ENCODE data around the gene TP53I11. TPM values are rescaled to one million over a fixed set of nuclear protein-coding genes. Genes with fewer than 3 reads are reported as not detected.
A peak's percentile ranks its signal among the peaks of the same experiment; 100 is the strongest.

The TP53I11 gene
- total RNA-seq, 2 donors from 2014 or later: 60.0 to 141 TPM

- Histone ChIP-seq H3K27ac (no peak overlapping the region), H3K4me1 (ENCODE audit: control insufficient read depth in 1 of 2, low read depth in 2 of 2) (peaks cover 0 to 12% of the 10 kb centered on the region in 2 donors), H3K36me3 (no peaks in the 10 kb centered on the region), H3K4me3 (no peak overlapping the region), H3K9me3 (no peaks in the 10 kb centered on the region), H3K27me3 (replicated peaks; ENCODE audit: insufficient read depth) (no peaks in the 10 kb centered on the region)
- ATAC-seq (ENCODE audit: insufficient number of reproducible peaks, low FRiP score, low read depth) (no peak), DNase-seq (ENCODE audit: low spot score) (peak; percentile 31)
- TF ChIP-seq CTCF (IDR thresholded peaks at IDR 0.05): no peak
These were observed 4.4 kb downstream of the TP53I11 start for GRCh38 chr11:44946263-44946662.

GRCh38 chr11:44945666-44946065 lies 5.0 kb downstream of the TP53I11 start:
- H3K4me1 ChIP-seq (ENCODE audit: control insufficient read depth in 1 of 2, low read depth in 2 of 2): peaks cover 0 to 12% of the 10 kb centered on the region in 2 donors
- ATAC-seq (ENCODE audit: insufficient number of reproducible peaks, low FRiP score, low read depth): no peak
- H3K27me3 ChIP-seq (replicated peaks; ENCODE audit: insufficient read depth): no peaks in the 10 kb centered on the region
- H3K27ac ChIP-seq: no peak overlapping the region
- H3K36me3 ChIP-seq: no peaks in the 10 kb centered on the region
- H3K4me3 ChIP-seq: no peak overlapping the region
- DNase-seq (ENCODE audit: low spot score): no peak
- no peaks in the 10 kb centered on the region for H3K9me3 ChIP-seq
- TF ChIP-seq CTCF (IDR thresholded peaks at IDR 0.05): no peak

- DNase-seq (ENCODE audit: low spot score): no peak
- Histone ChIP-seq H3K27ac (no peak overlapping the region), H3K4me3 (no peak overlapping the region), H3K4me1 (ENCODE audit: control insufficient read depth in 1 of 2, low read depth in 2 of 2) (peaks cover 0 to 12% of the 10 kb centered on the region in 2 donors), H3K27me3 (replicated peaks; ENCODE audit: insufficient read depth) (no peaks in the 10 kb centered on the region), H3K36me3 (no peaks in the 10 kb centered on the region), H3K9me3 (no peaks in the 10 kb centered on the region)
- TF ChIP-seq CTCF (IDR thresholded peaks at IDR 0.05): no peak
- ATAC-seq (ENCODE audit: insufficient number of reproducible peaks, low FRiP score, low read depth): no peak
These were observed 5.8 kb downstream of the TP53I11 start for GRCh38 chr11:44944853-44945235.

GRCh38 chr11:44944181-44944852 lies 6.4 kb downstream of the TP53I11 start:
- Histone ChIP-seq H3K9me3 (no peaks in the 10 kb centered on the region), H3K4me3 (no peak overlapping the region), H3K4me1 (ENCODE audit: control insufficient read depth in 1 of 2, low read depth in 2 of 2) (peaks cover 0 to 8% of the 10 kb centered on the region in 2 donors), H3K27me3 (replicated peaks; ENCODE audit: insufficient read depth) (no peaks in the 10 kb centered on the region), H3K27ac (no peak overlapping the region), H3K36me3 (no peaks in the 10 kb centered on the region)
- no peak for DNase-seq (ENCODE audit: low spot score)
- no peak for TF ChIP-seq CTCF (IDR thresholded peaks at IDR 0.05)
- no peak for ATAC-seq (ENCODE audit: insufficient number of reproducible peaks, low FRiP score, low read depth)

GRCh38 chr11:44943696-44944095 lies 7.0 kb downstream of the TP53I11 start:
- H3K36me3 ChIP-seq: no peaks in the 10 kb centered on the region
- H3K27me3 ChIP-seq (replicated peaks; ENCODE audit: insufficient read depth): no peaks in the 10 kb centered on the region
- peaks cover 0 to 1% of the 10 kb centered on the region in 2 donors for H3K4me1 ChIP-seq (ENCODE audit: control insufficient read depth in 1 of 2, low read depth in 2 of 2)
- TF ChIP-seq CTCF (IDR thresholded peaks at IDR 0.05): no peak
- DNase-seq (ENCODE audit: low spot score) (no peak), ATAC-seq (ENCODE audit: insufficient number of reproducible peaks, low FRiP score, low read depth) (no peak)
- no peaks in the 10 kb centered on the region for H3K9me3 ChIP-seq
- H3K4me3 ChIP-seq: no peak overlapping the region
- no peak overlapping the region for H3K27ac ChIP-seq
